Keratinocyte (primary cell): ENCODE results near the gene MRPS10. TPM values are rescaled to one million over a fixed set of nuclear protein-coding genes. Genes with fewer than 3 reads are reported as not detected.

Experiments used
- DNase-seq: peaks from one replicate; pipeline ENCODE4 v3.0.0-alpha.2; 2011; ENCODE audit warnings: low read depth, missing footprints, low spot score
- FAIRE-seq: peaks from 2 replicates; lab custom pipeline; 2011; peaks lifted over from hg19 to GRCh38; lab: Jason Lieb, UNC
- H2AFZ ChIP-seq: 2 replicates; pipeline ENCODE4 v1.6.0; 2012; ENCODE audit warnings: low read length, control low read depth, inconsistent platforms; ENCODE audit not compliant: control insufficient read depth
- H3K27ac ChIP-seq: 2 replicates; pipeline ENCODE4 v1.5.1; 2011; ENCODE audit warnings: low read length; ENCODE audit not compliant: control insufficient read depth, insufficient read depth
- H3K27me3 ChIP-seq: 3 replicates; pipeline ENCODE4 v1.6.0; 2011; ENCODE audit warnings: low read length; ENCODE audit not compliant: control insufficient read depth, insufficient read depth; ENCODE audit errors: extremely low read depth
- H3K36me3 ChIP-seq, 2 experiments: 2 replicates in 1 of 2; 3 replicates in 1 of 2; pipeline ENCODE4 v1.5.1; 2011; ENCODE audit warnings: low read length in 2 of 2, mild to moderate bottlenecking in 1 of 2; ENCODE audit not compliant: control insufficient read depth in 2 of 2, insufficient read depth in 2 of 2; ENCODE audit errors: extremely low read depth in 1 of 2
- H3K4me1 ChIP-seq: 3 replicates; pipeline ENCODE4 v1.5.1; 2011; ENCODE audit warnings: low read length; ENCODE audit not compliant: control insufficient read depth, insufficient read depth; ENCODE audit errors: extremely low read depth
- H3K4me2 ChIP-seq: 3 replicates; pipeline ENCODE4 v1.6.0; 2011; ENCODE audit warnings: low read depth, low read length; ENCODE audit not compliant: control insufficient read depth, insufficient read depth; ENCODE audit errors: extremely low read depth
- H3K4me3 ChIP-seq, 3 experiments: fragments of 200-600 bp in 1 of 3; sonication (generic) in 1 of 3; 2 replicates in 2 of 3; 3 replicates in 1 of 3; pipeline ENCODE4 v1.5.1; 2011 to 2016; ENCODE audit warnings: low read length in 3 of 3, mild to moderate bottlenecking in 3 of 3, control low read depth in 2 of 3, inconsistent platforms in 1 of 3, low read depth in 1 of 3, mixed read lengths in 1 of 3, mixed run types in 1 of 3, moderate library complexity in 1 of 3; ENCODE audit not compliant: control insufficient read depth in 2 of 3, insufficient read depth in 2 of 3; ENCODE audit errors: extremely low read depth in 1 of 3
- H3K79me2 ChIP-seq: 2 replicates; pipeline ENCODE4 v1.6.0; 2012; ENCODE audit warnings: low read length; ENCODE audit not compliant: control insufficient read depth, insufficient read depth
- H3K9ac ChIP-seq: 3 replicates; pipeline ENCODE4 v1.6.0; 2011; ENCODE audit warnings: low read length; ENCODE audit not compliant: control insufficient read depth, insufficient read depth; ENCODE audit errors: extremely low read depth
- H3K9me1 ChIP-seq: 3 replicates; pipeline ENCODE4 v1.6.0; 2011; ENCODE audit warnings: low read length; ENCODE audit not compliant: control insufficient read depth, insufficient read depth; ENCODE audit errors: extremely low read depth
- H3K9me3 ChIP-seq: 2 replicates; pipeline ENCODE4 v1.5.1; 2012; ENCODE audit warnings: low read depth, low read length; ENCODE audit not compliant: control insufficient read depth
- H4K20me1 ChIP-seq: 3 replicates; pipeline ENCODE4 v1.6.0; 2011; ENCODE audit warnings: low read length; ENCODE audit not compliant: control insufficient read depth, insufficient read depth; ENCODE audit errors: extremely low read depth
- EZH2 ChIP-seq: IDR thresholded peaks from one replicate; pipeline ENCODE4 v1.6.1; 2012; ENCODE audit warnings: inconsistent platforms, mild to moderate bottlenecking, low read length, moderate library complexity
- dilution Hi-C: fragments of 300-500 bp; cut with MboI; formaldehyde crosslinking; loops from one replicate; pipeline ENCODE4 v1.7.0; 2020; ENCODE audit warnings: low sequenced_read_pairs; ENCODE audit not compliant: extremely low pct_ligation_motif_present
- polyA plus RNA-seq, 5 experiments: library from polyadenylated mRNA; depleted of rRNA in 3 of 5; stranded (reverse) in 3 of 5; stranded (forward) in 1 of 5; unstranded in 1 of 5; fragments of >200 nt; gene quantifications; 1 replicate in 1 of 5; 2 replicates in 3 of 5; 3 replicates in 1 of 5; pipeline versions ENCODE4 v1.2.1 to v1.2.3, GENCODE V29; 2011 to 2012; ENCODE audit warnings: missing spikeins in 2 of 5, low read depth in 1 of 5, low replicate concordance in 1 of 5
- TF ChIP-seq, protein P1 (sequence below), 3 experiments: IDR thresholded peaks in 1 of 3; conservative IDR thresholded peaks in 1 of 3; optimal IDR thresholded peaks in 1 of 3; 2 replicates in 2 of 3; 3 replicates in 1 of 3; pipeline versions ENCODE3 to v1.5.1; 2011; ENCODE audit warnings: low read length in 3 of 3, mild to moderate bottlenecking in 3 of 3, moderate library complexity in 2 of 3, control low read depth in 1 of 3, inconsistent platforms in 1 of 3; ENCODE audit not compliant: insufficient read depth in 2 of 3; ENCODE audit errors: extremely low read depth in 1 of 3

The MRPS10 gene
- polyA plus RNA-seq, 1 donor (not counting 4 experiments of a cell fraction or from before 2014, with no cell fraction given) = 80.1 TPM

DNA sequence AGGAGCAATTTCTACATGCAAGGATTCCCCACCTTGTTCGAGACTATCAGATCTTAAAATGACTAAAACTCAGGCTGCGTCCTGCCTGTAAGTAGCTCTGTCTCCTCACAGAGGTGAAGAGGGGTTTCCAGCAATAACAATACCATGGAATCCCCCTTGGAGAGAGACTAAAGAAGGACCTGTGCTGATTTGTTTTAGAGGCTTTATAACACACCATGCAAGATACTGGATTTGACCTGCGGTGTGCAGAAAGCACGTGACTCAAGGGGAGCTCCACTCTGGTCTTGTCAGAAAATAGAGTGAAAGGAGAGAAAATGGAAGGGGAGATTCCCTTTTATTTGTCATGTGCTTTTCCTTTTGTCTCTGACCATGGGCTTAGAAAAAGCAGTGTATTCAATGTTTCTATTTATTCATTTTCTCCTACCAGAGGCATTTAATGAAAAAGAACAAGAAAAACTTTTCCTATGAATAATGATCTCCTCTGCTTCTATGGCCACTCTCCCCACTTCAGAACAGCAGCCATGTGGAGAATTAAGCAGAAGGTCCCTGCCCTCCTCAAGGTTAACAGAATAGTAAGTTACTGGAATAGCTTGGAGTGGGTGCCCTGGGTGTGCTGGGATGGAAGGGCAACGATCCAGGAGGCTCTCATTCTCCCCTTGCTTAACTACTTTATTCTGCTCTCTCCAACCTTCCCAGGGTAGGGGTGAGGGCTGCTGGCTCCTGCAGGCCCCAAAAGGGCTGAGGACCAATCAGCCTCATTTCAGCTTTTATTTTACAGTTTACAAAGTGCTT lies 19.2 kb upstream of the MRPS10 start:
- Histone ChIP-seq H3K9me1 (no peaks in the 10 kb centered on the region), H3K4me1 (peaks cover 29% of the 10 kb centered on the region), H3K27ac (no peak overlapping the region), H3K36me3 (peaks cover 2 to 7% of the 10 kb centered on the region in 2 experiments), H2AFZ (no peak overlapping the region), H3K9ac (no peak overlapping the region), H4K20me1 (no peaks in the 10 kb centered on the region), H3K4me3 (no peak overlapping the region), H3K9me3 (no peaks in the 10 kb centered on the region), H3K27me3 (no peaks in the 10 kb centered on the region), H3K4me2 (no peak overlapping the region), H3K79me2 (no peaks in the 10 kb centered on the region)
- DNase-seq = no peak
- FAIRE-seq = no peak
- dilution Hi-C loops = no loop called here
- TF ChIP-seq, protein P1, sequence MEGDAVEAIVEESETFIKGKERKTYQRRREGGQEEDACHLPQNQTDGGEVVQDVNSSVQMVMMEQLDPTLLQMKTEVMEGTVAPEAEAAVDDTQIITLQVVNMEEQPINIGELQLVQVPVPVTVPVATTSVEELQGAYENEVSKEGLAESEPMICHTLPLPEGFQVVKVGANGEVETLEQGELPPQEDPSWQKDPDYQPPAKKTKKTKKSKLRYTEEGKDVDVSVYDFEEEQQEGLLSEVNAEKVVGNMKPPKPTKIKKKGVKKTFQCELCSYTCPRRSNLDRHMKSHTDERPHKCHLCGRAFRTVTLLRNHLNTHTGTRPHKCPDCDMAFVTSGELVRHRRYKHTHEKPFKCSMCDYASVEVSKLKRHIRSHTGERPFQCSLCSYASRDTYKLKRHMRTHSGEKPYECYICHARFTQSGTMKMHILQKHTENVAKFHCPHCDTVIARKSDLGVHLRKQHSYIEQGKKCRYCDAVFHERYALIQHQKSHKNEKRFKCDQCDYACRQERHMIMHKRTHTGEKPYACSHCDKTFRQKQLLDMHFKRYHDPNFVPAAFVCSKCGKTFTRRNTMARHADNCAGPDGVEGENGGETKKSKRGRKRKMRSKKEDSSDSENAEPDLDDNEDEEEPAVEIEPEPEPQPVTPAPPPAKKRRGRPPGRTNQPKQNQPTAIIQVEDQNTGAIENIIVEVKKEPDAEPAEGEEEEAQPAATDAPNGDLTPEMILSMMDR (optimal IDR thresholded peaks at IDR 0.05 in 1 of 3, IDR thresholded peaks at IDR 0.05 in 1 of 3, conservative IDR thresholded peaks at IDR 0.05 in 1 of 3; ENCODE audit: extremely low read depth in 1 of 3, insufficient read depth in 2 of 3, low read length in 3 of 3) = no peak
- no peak for TF ChIP-seq EZH2

DNA sequence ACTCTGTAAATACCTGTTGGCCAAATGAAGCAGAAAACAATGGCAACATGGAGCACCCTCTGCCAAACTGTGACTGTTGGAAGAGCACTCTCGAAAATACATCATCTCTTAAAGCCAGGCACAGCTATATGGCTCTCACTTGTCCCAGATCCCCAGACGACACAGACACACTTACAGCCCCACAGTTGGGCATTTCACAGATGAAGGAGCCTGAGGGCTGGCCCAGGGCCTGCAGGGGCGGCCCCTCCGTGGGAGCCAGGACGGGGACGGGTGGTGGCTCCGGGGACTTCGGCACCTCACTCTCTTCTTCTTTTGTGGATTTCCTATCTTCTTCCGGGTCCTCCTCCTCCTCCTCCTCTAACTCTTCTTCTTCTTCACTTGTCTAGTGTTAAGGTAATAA lies 18.4 kb upstream of the MRPS10 start:
- H3K36me3 ChIP-seq = peaks cover 2 to 5% of the 10 kb centered on the region in 2 experiments
- TF ChIP-seq, protein P1 (optimal IDR thresholded peaks at IDR 0.05 in 1 of 3, IDR thresholded peaks at IDR 0.05 in 1 of 3, conservative IDR thresholded peaks at IDR 0.05 in 1 of 3; ENCODE audit: extremely low read depth in 1 of 3, insufficient read depth in 2 of 3, low read length in 3 of 3) = no peak
- no peak for TF ChIP-seq EZH2
- H3K4me2 ChIP-seq = no peak overlapping the region
- no peak overlapping the region for H2AFZ ChIP-seq
- dilution Hi-C loops = no loop called here
- H3K4me1 ChIP-seq = peaks cover 29% of the 10 kb centered on the region
- no peaks in the 10 kb centered on the region for H3K9me1 ChIP-seq
- H3K9ac ChIP-seq = no peak overlapping the region
- no peaks in the 10 kb centered on the region for H3K9me3 ChIP-seq
- FAIRE-seq (no peak), DNase-seq (no peak)
- no peaks in the 10 kb centered on the region for H3K27me3 ChIP-seq
- H4K20me1 ChIP-seq = no peaks in the 10 kb centered on the region
- no peak overlapping the region for H3K4me3 ChIP-seq
- H3K27ac ChIP-seq = no peak overlapping the region
- no peaks in the 10 kb centered on the region for H3K79me2 ChIP-seq
